ENCODE data around the gene RPS6KA5.
"Not testable (repeated sequence)": the region's sequence is repeated elsewhere in the genome, so short reads cannot be mapped to it uniquely, and the experiment has no call there.

Gene RPS6KA5

DNA sequence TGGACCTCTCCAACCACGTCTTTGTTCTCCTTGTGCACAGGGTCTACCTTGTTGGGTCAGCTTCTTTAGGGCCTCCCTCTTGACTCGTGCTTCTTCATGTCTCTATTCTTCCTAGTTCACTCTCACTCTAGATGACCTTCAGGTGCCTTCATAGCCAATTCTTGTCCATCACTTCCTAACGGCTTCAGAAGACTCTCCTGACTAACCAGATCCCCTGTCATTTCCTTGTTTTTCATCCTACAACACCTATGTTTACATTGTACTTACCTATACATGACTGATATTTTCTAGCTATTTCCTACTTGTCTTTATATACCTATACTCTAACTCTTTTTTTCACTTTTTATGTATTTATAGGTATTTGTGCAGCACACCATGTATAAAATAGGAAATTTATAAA, 117.1 kb downstream of the RPS6KA5 start:
- H3K4me3 ChIP-seq (ENCODE audit: low read length) = no peak overlapping the region
- DNase-seq (ENCODE audit: low read depth) = peak; percentile 13
- TF ChIP-seq, protein P1, sequence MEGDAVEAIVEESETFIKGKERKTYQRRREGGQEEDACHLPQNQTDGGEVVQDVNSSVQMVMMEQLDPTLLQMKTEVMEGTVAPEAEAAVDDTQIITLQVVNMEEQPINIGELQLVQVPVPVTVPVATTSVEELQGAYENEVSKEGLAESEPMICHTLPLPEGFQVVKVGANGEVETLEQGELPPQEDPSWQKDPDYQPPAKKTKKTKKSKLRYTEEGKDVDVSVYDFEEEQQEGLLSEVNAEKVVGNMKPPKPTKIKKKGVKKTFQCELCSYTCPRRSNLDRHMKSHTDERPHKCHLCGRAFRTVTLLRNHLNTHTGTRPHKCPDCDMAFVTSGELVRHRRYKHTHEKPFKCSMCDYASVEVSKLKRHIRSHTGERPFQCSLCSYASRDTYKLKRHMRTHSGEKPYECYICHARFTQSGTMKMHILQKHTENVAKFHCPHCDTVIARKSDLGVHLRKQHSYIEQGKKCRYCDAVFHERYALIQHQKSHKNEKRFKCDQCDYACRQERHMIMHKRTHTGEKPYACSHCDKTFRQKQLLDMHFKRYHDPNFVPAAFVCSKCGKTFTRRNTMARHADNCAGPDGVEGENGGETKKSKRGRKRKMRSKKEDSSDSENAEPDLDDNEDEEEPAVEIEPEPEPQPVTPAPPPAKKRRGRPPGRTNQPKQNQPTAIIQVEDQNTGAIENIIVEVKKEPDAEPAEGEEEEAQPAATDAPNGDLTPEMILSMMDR (IDR thresholded peaks at IDR 0.05; ENCODE audit: insufficient read depth, low read depth, low read length, missing control alignments) = no peak

- DNase-seq (ENCODE audit: low read depth) = no peak
- TF ChIP-seq, protein P1 (IDR thresholded peaks at IDR 0.05; ENCODE audit: insufficient read depth, low read depth, low read length, missing control alignments) = no peak
- H3K4me3 ChIP-seq (ENCODE audit: low read length) = no peak overlapping the region
Measured at GRCh38 chr14:90942511-90942910, 117.9 kb downstream of the RPS6KA5 start.

GRCh38 chr14:90941706-90942105, 118.7 kb downstream of the RPS6KA5 start:
- TF ChIP-seq, protein P1 (IDR thresholded peaks at IDR 0.05; ENCODE audit: insufficient read depth, low read depth, low read length, missing control alignments) = no peak
- DNase-seq (ENCODE audit: low read depth) = no peak
- H3K4me3 ChIP-seq (ENCODE audit: low read length) = no peak overlapping the region

- DNase-seq (ENCODE audit: low read depth) = peak; percentile 7
- no peak overlapping the region for H3K4me3 ChIP-seq (ENCODE audit: low read length)
- TF ChIP-seq, protein P1 (IDR thresholded peaks at IDR 0.05; ENCODE audit: insufficient read depth, low read depth, low read length, missing control alignments) = no peak
Measured at GRCh38 chr14:90940318-90940962, 120.0 kb downstream of the RPS6KA5 start.

GRCh38 chr14:90939252-90939795, 121.1 kb downstream of the RPS6KA5 start:
- not testable (repeated sequence) for H3K4me3 ChIP-seq (ENCODE audit: low read length); DNase-seq (ENCODE audit: low read depth)

GRCh38 chr14:90938615-90939014, 121.8 kb downstream of the RPS6KA5 start:
- TF ChIP-seq, protein P1 (IDR thresholded peaks at IDR 0.05; ENCODE audit: insufficient read depth, low read depth, low read length, missing control alignments) = no peak
- DNase-seq (ENCODE audit: low read depth) = no peak
- no peak overlapping the region for H3K4me3 ChIP-seq (ENCODE audit: low read length)

DNA sequence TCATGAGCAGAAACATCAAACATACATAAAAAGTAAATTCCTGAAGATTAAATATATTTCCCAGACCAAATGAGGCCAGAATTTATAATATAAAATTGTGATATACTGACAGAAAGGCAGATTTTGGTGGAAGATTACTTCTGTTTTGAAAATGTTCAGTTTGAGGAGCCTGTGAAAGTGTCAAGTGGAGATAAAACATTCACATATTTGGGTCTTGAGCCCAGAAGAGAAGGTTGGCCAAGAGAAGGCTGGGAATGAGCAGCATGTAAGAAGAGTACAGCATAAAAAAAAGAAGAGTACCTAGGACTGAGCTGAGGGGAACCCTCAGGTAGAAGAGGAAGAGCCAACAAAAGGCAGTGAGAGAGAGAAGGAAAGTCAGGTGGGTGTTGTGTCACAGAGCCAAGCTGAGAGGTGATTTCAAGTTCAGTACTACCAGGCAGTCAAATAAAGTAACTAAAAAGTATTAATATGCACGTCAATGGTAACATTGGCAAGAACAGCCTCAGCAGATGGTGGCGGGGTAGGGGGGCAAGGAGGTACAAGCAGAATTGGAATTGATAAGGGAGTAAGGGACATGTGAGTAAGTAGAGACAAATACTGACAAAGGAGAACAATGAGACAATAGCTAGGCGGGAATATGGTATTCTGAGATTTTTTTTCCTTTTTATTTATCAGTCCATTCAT, 123.5 kb downstream of the RPS6KA5 start:
- no peak overlapping the region for H3K4me3 ChIP-seq (ENCODE audit: low read length)
- no peak for DNase-seq (ENCODE audit: low read depth)
- TF ChIP-seq, protein P1 (IDR thresholded peaks at IDR 0.05; ENCODE audit: insufficient read depth, low read depth, low read length, missing control alignments) = no peak
